Mesothelial cell of epicardium (in vitro differentiated cells): Measurements from ENCODE around the gene PNLDC1. TPM values are rescaled to one million over a fixed set of nuclear protein-coding genes. Genes with fewer than 3 reads are reported as not detected.

Experiments used
- DNase-seq, 2 experiments: peaks; one replicate each; pipeline ENCODE4 v3.0.0; 2021; ENCODE audit warnings: low spot score in 2 of 2; ENCODE audit not compliant: unreplicated experiment in 2 of 2
- H3K27ac Mint-ChIP-seq: 2 replicates; pipeline ENCODE4 v1.8.0; 2021; ENCODE audit warnings: mixed read lengths
- H3K27me3 Mint-ChIP-seq: 2 replicates; pipeline ENCODE4 v1.8.0; 2021; ENCODE audit warnings: low read depth, mixed read lengths
- H3K36me3 Mint-ChIP-seq: 2 replicates; pipeline ENCODE4 v1.8.0; 2021; ENCODE audit warnings: mixed read lengths
- H3K4me1 Mint-ChIP-seq: 2 replicates; pipeline ENCODE4 v1.8.0; 2021; ENCODE audit warnings: mixed read lengths
- H3K4me3 Mint-ChIP-seq: 2 replicates; pipeline ENCODE4 v1.8.0; 2021; ENCODE audit warnings: mild to moderate bottlenecking, moderate library complexity, mixed read lengths
- H3K9me3 Mint-ChIP-seq: 2 replicates; pipeline ENCODE4 v1.8.0; 2021; ENCODE audit warnings: mixed read lengths
- CTCF ChIP-seq: fragments of 200-600 bp; sonication (generic); IDR thresholded peaks from one replicate; pipeline ENCODE4 v1.5.0; 2021; ENCODE audit warnings: antibody characterized with exemption; ENCODE audit not compliant: unreplicated experiment
- total RNA-seq: library from RNA; stranded (reverse); gene quantifications from 3 replicates; pipeline ENCODE4 v1.2.1, GENCODE V29; 2021

Gene PNLDC1
- 0.16 to 0.33 TPM (median 0.23 TPM) in 3 replicates for total RNA-seq

GRCh38 chr6:159800141-159800865, at the start of gene PNLDC1:
Gene PNLDC1, plus strand, starts transcription at chr6:159800276. Its CDS starts 32 bp downstream, at chr6:159800308.
- Mint-ChIP-seq H3K4me1 (no peaks in the 10 kb centered on the region), H3K36me3 (peaks cover 20% of the 10 kb centered on the region), H3K27me3 (no peaks in the 10 kb centered on the region), H3K4me3 (no peak within 1 kb of the TSS), H3K27ac (no peak within 1 kb of the TSS), H3K9me3 (no peaks in the 10 kb centered on the region)
- DNase-seq: no peak
- TF ChIP-seq CTCF: no peak

GRCh38 chr6:159751448-159751847, 48.6 kb upstream of the PNLDC1 start:
- H3K27ac Mint-ChIP-seq: no peak overlapping the region
- no peak for TF ChIP-seq CTCF
- H3K4me1 Mint-ChIP-seq: no peaks in the 10 kb centered on the region
- no peaks in the 10 kb centered on the region for H3K9me3 Mint-ChIP-seq
- no peaks in the 10 kb centered on the region for H3K27me3 Mint-ChIP-seq
- H3K4me3 Mint-ChIP-seq: no peak overlapping the region
- no peak for DNase-seq
- peaks cover 38% of the 10 kb centered on the region for H3K36me3 Mint-ChIP-seq

GRCh38 chr6:159753081-159753872, 46.8 kb upstream of the PNLDC1 start:
- Mint-ChIP-seq H3K36me3 (peaks cover 41% of the 10 kb centered on the region), H3K4me3 (no peak overlapping the region), H3K27ac (no peak overlapping the region), H3K4me1 (no peaks in the 10 kb centered on the region), H3K27me3 (no peaks in the 10 kb centered on the region), H3K9me3 (no peaks in the 10 kb centered on the region)
- DNase-seq: no peak
- no peak for TF ChIP-seq CTCF

GRCh38 chr6:159754401-159754800, 45.7 kb upstream of the PNLDC1 start:
- peaks cover 37% of the 10 kb centered on the region for H3K36me3 Mint-ChIP-seq
- DNase-seq: no peak
- no peak for TF ChIP-seq CTCF
- H3K9me3 Mint-ChIP-seq: no peaks in the 10 kb centered on the region
- peak overlapping the region; percentile 30 for H3K27ac Mint-ChIP-seq
- H3K4me1 Mint-ChIP-seq: no peaks in the 10 kb centered on the region
- no peaks in the 10 kb centered on the region for H3K27me3 Mint-ChIP-seq
- no peak overlapping the region for H3K4me3 Mint-ChIP-seq

GRCh38 chr6:159754959-159755914, 44.8 kb upstream of the PNLDC1 start:
- Mint-ChIP-seq H3K36me3 (peaks cover 36% of the 10 kb centered on the region), H3K27ac (peak overlapping the region; percentile 43), H3K4me3 (no peak overlapping the region), H3K9me3 (no peaks in the 10 kb centered on the region), H3K27me3 (no peaks in the 10 kb centered on the region), H3K4me1 (peaks cover 5% of the 10 kb centered on the region)
- no peak for TF ChIP-seq CTCF
- no peak for DNase-seq
